Mucosa of stomach (tissue), 1 donor: Measurements from ENCODE around the gene TUG1.

Experiments
- H3K27me3 ChIP-seq: one replicate; pipeline ENCODE4 v1.7.0; 2013; ENCODE audit warnings: mild to moderate bottlenecking, low read length; ENCODE audit not compliant: control insufficient read depth, insufficient read depth
- H3K36me3 ChIP-seq: one replicate; pipeline ENCODE4 v1.7.0; 2013; ENCODE audit warnings: low read length; ENCODE audit not compliant: control insufficient read depth, insufficient read depth
- H3K4me1 ChIP-seq: one replicate; pipeline ENCODE4 v1.7.0; 2013; ENCODE audit warnings: mild to moderate bottlenecking, low read length; ENCODE audit not compliant: control insufficient read depth, insufficient read depth
- H3K4me3 ChIP-seq: one replicate; pipeline ENCODE4 v1.7.0; 2013; ENCODE audit warnings: low read length
- H3K9ac ChIP-seq: one replicate; pipeline ENCODE4 v1.7.0; 2013; ENCODE audit warnings: mild to moderate bottlenecking, low read length, moderate library complexity
- H3K9me3 ChIP-seq: one replicate; pipeline ENCODE4 v1.7.0; 2013; ENCODE audit warnings: mild to moderate bottlenecking, low read length, moderate library complexity; ENCODE audit not compliant: control insufficient read depth
- donor health status: Pancreatic carcinoma.

TUG1 gene

GRCh38 chr22:30968924-30969531, at the start of gene TUG1:
Gene TUG1 (plus strand): TSS chr22:30969265.
- H3K4me3 ChIP-seq, result peak within 1 kb of the TSS; percentile 65
- H3K9me3 ChIP-seq, result peaks cover 4% of the 10 kb centered on the region
- H3K27me3 ChIP-seq, result no peaks in the 10 kb centered on the region
- H3K9ac ChIP-seq, result peak within 1 kb of the TSS; percentile 87
- peaks cover 10% of the 10 kb centered on the region for H3K4me1 ChIP-seq
- H3K36me3 ChIP-seq, result no peaks in the 10 kb centered on the region

GRCh38 chr22:30919973-30920372, 49.1 kb upstream of the TUG1 start:
- Histone ChIP-seq H3K9ac (no peak overlapping the region), H3K4me3 (no peak overlapping the region), H3K9me3 (no peaks in the 10 kb centered on the region), H3K27me3 (no peaks in the 10 kb centered on the region), H3K4me1 (no peaks in the 10 kb centered on the region), H3K36me3 (no peaks in the 10 kb centered on the region)

GRCh38 chr22:30920407-30920806, 48.7 kb upstream of the TUG1 start:
- no peaks in the 10 kb centered on the region for H3K9me3 ChIP-seq
- no peak overlapping the region for H3K4me3 ChIP-seq
- H3K4me1 ChIP-seq, result no peaks in the 10 kb centered on the region
- H3K36me3 ChIP-seq, result no peaks in the 10 kb centered on the region
- no peak overlapping the region for H3K9ac ChIP-seq
- H3K27me3 ChIP-seq, result no peaks in the 10 kb centered on the region

- no peaks in the 10 kb centered on the region for H3K9me3 ChIP-seq
- H3K4me1 ChIP-seq, result no peaks in the 10 kb centered on the region
- peaks cover 3% of the 10 kb centered on the region for H3K36me3 ChIP-seq
- no peaks in the 10 kb centered on the region for H3K27me3 ChIP-seq
- no peak overlapping the region for H3K9ac ChIP-seq
- no peak overlapping the region for H3K4me3 ChIP-seq
Measured at GRCh38 chr22:30921108-30921507, 48.0 kb upstream of the TUG1 start.

GRCh38 chr22:30922151-30922611, 46.9 kb upstream of the TUG1 start:
- H3K9ac ChIP-seq, result peak overlapping the region; percentile 52
- H3K4me1 ChIP-seq, result no peaks in the 10 kb centered on the region
- peaks cover 3% of the 10 kb centered on the region for H3K36me3 ChIP-seq
- no peaks in the 10 kb centered on the region for H3K9me3 ChIP-seq
- peak overlapping the region; percentile 14 for H3K4me3 ChIP-seq
- H3K27me3 ChIP-seq, result no peaks in the 10 kb centered on the region

- Histone ChIP-seq H3K36me3 (peaks cover 3% of the 10 kb centered on the region), H3K9me3 (no peaks in the 10 kb centered on the region), H3K4me3 (no peak overlapping the region), H3K4me1 (no peaks in the 10 kb centered on the region), H3K9ac (no peak overlapping the region), H3K27me3 (no peaks in the 10 kb centered on the region)
Measured at GRCh38 chr22:30923168-30923900, 45.7 kb upstream of the TUG1 start.

- Histone ChIP-seq H3K9me3 (no peaks in the 10 kb centered on the region), H3K9ac (no peak overlapping the region), H3K4me1 (no peaks in the 10 kb centered on the region), H3K27me3 (no peaks in the 10 kb centered on the region), H3K36me3 (peaks cover 3% of the 10 kb centered on the region), H3K4me3 (no peak overlapping the region)
Measured at GRCh38 chr22:30925667-30926066, 43.4 kb upstream of the TUG1 start.

- Histone ChIP-seq H3K9ac (no peak overlapping the region), H3K4me1 (no peaks in the 10 kb centered on the region), H3K9me3 (no peaks in the 10 kb centered on the region), H3K27me3 (no peaks in the 10 kb centered on the region), H3K4me3 (no peak overlapping the region), H3K36me3 (peaks cover 3% of the 10 kb centered on the region)
Measured at GRCh38 chr22:30926706-30927105, 42.4 kb upstream of the TUG1 start.

GRCh38 chr22:30927806-30928205, 41.3 kb upstream of the TUG1 start:
- Histone ChIP-seq H3K9me3 (no peaks in the 10 kb centered on the region), H3K9ac (no peak overlapping the region), H3K4me3 (no peak overlapping the region), H3K36me3 (peaks cover 8% of the 10 kb centered on the region), H3K27me3 (no peaks in the 10 kb centered on the region), H3K4me1 (no peaks in the 10 kb centered on the region)

GRCh38 chr22:30928401-30928800, 40.7 kb upstream of the TUG1 start:
- Histone ChIP-seq H3K9me3 (no peaks in the 10 kb centered on the region), H3K27me3 (no peaks in the 10 kb centered on the region), H3K36me3 (peaks cover 14% of the 10 kb centered on the region), H3K4me1 (no peaks in the 10 kb centered on the region), H3K9ac (no peak overlapping the region), H3K4me3 (no peak overlapping the region)

- Histone ChIP-seq H3K36me3 (peaks cover 22% of the 10 kb centered on the region), H3K9me3 (no peaks in the 10 kb centered on the region), H3K4me1 (no peaks in the 10 kb centered on the region), H3K27me3 (no peaks in the 10 kb centered on the region), H3K4me3 (no peak overlapping the region), H3K9ac (no peak overlapping the region)
Measured at GRCh38 chr22:30930228-30930627, 38.8 kb upstream of the TUG1 start.

GRCh38 chr22:30931541-30932300, 37.3 kb upstream of the TUG1 start:
- Histone ChIP-seq H3K4me3 (no peak overlapping the region), H3K9me3 (no peaks in the 10 kb centered on the region), H3K36me3 (peaks cover 20% of the 10 kb centered on the region)

More at GRCh38 chr22:30931541-30932300, 37.3 kb upstream of the TUG1 start:
- no peaks in the 10 kb centered on the region for H3K27me3 ChIP-seq
- no peaks in the 10 kb centered on the region for H3K4me1 ChIP-seq
- H3K9ac ChIP-seq, result no peak overlapping the region
